Lower lobe of right lung (tissue), 2 donors: ENCODE data around the gene LY6G6D. TPM values are rescaled to one million over a fixed set of nuclear protein-coding genes. Genes with fewer than 3 reads are reported as not detected.

Source experiments
- ATAC-seq, 2 donors: fragments of 200-7000 bp; cut with Tn5 transposase; one replicate each; pipeline ENCODE4 v1.9.1; 2020 to 2022; ENCODE audit warnings: mild to moderate bottlenecking in 2 of 2, moderate library complexity in 2 of 2
- DNase-seq: peaks from one replicate; pipeline ENCODE4 v3.0.0-alpha.2; 2020
- H3K27ac ChIP-seq: fragments of 200-600 bp; one replicate; pipeline ENCODE4 v1.8.0; 2022
- H3K27me3 ChIP-seq: fragments of 200-600 bp; one replicate; pipeline ENCODE4 v1.8.0; 2022; ENCODE audit warnings: low read depth
- H3K36me3 ChIP-seq: fragments of 200-600 bp; one replicate; pipeline ENCODE4 v1.8.0; 2022; ENCODE audit warnings: mild to moderate bottlenecking
- H3K4me1 ChIP-seq: fragments of 200-600 bp; one replicate; pipeline ENCODE4 v1.8.0; 2022
- H3K4me3 ChIP-seq: fragments of 200-600 bp; one replicate; pipeline ENCODE4 v1.8.0; 2022; ENCODE audit warnings: mild to moderate bottlenecking
- H3K9me3 ChIP-seq: fragments of 200-600 bp; one replicate; pipeline ENCODE4 v1.8.0; 2022
- intact Hi-C: fragments of 100-400 bp; cut with DNase I; formaldehyde crosslinking; loops from one replicate; pipeline ENCODE4 v1.11.0; 2022
- total RNA-seq: library from RNA; stranded (reverse); fragmentation: NEBNext Ultra II Directional; extraction: Animal tissue kit (Norgen Biotek cat#: 25700); gene quantifications from one replicate; pipeline ENCODE4 v1.2.1, GENCODE V29; 2021
- TF ChIP-seq, protein P1 (sequence below): fragments of 200-600 bp; IDR thresholded peaks from one replicate; pipeline ENCODE4 v1.8.0; 2022; ENCODE audit warnings: antibody characterized with exemption, mild to moderate bottlenecking
- donor health status: DM: no; HTN: yes; CAD: no; lungs with severe emphysema.

Gene LY6G6D
- total RNA-seq, 1 donor from 2014 or later = not detected

DNA sequence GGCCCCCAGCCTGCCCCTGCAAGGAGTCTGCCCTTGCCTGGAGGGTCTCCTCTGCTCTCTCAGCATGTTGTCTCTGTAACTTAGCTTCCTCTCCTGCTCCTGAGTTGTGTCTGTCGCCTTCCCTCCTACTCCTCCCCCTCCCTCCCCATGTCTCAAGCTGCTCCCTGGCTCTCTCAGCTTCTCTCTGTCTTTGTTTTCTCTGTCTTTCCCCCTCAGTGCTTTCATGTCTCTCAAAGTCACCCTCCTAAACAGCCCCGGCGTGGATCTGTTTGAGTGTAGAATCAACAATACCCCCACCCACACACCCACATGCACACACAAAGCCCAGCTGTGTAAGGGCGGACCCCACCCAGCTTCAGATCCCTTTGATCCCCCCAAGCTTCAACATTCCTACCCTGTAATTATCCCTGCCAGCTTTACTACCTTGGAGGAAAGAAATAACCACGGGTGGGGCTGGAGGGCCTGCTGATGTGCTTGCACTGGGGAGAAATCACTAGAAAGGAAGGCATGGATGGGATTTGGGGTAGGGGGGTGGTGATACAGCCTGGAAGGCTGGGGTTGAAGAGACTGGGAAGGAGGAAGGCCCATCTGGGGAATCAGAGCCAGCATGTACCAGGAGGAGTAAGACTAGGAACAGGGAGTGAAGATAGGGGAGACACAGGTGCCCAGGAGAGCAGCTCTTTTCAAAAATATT is 1.0 kb upstream of the LY6G6D start:
- intact Hi-C loops = no loop called here
- H3K9me3 ChIP-seq = no peaks in the 10 kb centered on the region
- DNase-seq (no peak), ATAC-seq (no peak)
- H3K4me3 ChIP-seq = no peak overlapping the region
- peaks cover 7% of the 10 kb centered on the region for H3K4me1 ChIP-seq
- no peak overlapping the region for H3K27ac ChIP-seq
- TF ChIP-seq, protein P1, sequence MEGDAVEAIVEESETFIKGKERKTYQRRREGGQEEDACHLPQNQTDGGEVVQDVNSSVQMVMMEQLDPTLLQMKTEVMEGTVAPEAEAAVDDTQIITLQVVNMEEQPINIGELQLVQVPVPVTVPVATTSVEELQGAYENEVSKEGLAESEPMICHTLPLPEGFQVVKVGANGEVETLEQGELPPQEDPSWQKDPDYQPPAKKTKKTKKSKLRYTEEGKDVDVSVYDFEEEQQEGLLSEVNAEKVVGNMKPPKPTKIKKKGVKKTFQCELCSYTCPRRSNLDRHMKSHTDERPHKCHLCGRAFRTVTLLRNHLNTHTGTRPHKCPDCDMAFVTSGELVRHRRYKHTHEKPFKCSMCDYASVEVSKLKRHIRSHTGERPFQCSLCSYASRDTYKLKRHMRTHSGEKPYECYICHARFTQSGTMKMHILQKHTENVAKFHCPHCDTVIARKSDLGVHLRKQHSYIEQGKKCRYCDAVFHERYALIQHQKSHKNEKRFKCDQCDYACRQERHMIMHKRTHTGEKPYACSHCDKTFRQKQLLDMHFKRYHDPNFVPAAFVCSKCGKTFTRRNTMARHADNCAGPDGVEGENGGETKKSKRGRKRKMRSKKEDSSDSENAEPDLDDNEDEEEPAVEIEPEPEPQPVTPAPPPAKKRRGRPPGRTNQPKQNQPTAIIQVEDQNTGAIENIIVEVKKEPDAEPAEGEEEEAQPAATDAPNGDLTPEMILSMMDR = no peak
- H3K27me3 ChIP-seq = no peaks in the 10 kb centered on the region
- H3K36me3 ChIP-seq = no peaks in the 10 kb centered on the region

DNA sequence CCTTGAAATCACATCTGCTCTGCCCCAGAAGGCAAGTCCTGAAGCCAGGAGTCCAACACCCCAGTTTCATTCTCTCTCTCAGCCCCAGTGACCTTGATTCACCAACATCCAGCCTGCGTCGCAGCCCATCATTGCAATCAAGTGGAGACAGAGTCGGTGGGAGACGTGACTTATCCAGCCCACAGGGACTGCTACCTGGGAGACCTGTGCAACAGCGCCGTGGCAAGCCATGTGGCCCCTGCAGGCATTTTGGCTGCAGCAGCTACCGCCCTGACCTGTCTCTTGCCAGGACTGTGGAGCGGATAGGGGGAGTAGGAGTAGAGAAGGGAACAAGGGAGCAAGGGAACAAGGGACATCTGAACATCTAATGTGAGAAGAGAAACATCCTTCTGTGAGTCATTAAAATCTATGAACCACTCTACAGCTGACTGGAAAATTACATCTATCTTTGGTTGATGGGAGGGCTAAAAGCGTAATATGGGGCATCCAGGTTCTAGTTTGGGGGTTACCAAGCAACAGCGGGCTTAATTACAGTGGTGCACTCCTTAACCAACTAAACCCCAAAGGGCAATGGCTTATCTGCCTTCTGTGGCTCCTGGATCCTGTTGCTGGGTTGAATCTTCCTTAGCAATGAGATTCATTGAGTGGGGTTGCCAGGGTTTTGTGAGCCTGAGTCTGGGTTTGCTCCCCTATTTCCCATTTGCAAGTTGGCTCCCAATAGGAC is 2.5 kb downstream of the LY6G6D start:
- TF ChIP-seq, protein P1 = no peak
- no peak for ATAC-seq
- Histone ChIP-seq H3K27me3 (no peaks in the 10 kb centered on the region), H3K36me3 (no peaks in the 10 kb centered on the region), H3K4me3 (no peak overlapping the region), H3K4me1 (no peaks in the 10 kb centered on the region), H3K27ac (no peak overlapping the region), H3K9me3 (no peaks in the 10 kb centered on the region)
- intact Hi-C loops = no loop called here
- no peak for DNase-seq

DNA sequence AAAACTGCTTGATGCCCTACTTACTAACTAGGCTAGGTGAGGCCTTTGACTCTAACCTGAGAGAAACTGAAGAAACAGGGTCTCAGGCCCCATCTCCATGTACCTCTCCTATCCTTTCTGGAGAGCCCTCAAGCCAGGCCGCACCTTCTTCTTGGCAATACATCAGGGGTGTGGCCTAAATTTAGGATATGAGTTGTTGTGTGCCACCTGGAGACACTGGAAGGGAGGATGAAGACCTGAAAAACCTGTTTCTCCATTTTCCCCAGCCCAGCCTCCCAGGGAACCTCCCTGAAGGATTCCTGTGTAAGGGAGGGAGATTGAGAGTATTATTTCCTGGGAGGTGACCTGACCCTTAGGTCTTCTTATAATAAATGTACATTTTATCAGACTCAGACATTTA is 3.1 kb downstream of the LY6G6D start:
- DNase-seq (peak; percentile 48), ATAC-seq (peak; percentile 76 to 84)
- Histone ChIP-seq H3K4me1 (no peaks in the 10 kb centered on the region), H3K27ac (peak overlapping the region; percentile 18), H3K36me3 (no peaks in the 10 kb centered on the region), H3K27me3 (no peaks in the 10 kb centered on the region), H3K9me3 (no peaks in the 10 kb centered on the region), H3K4me3 (no peak overlapping the region)
- intact Hi-C loops = no loop called here
- TF ChIP-seq, protein P1 = no peak

DNA sequence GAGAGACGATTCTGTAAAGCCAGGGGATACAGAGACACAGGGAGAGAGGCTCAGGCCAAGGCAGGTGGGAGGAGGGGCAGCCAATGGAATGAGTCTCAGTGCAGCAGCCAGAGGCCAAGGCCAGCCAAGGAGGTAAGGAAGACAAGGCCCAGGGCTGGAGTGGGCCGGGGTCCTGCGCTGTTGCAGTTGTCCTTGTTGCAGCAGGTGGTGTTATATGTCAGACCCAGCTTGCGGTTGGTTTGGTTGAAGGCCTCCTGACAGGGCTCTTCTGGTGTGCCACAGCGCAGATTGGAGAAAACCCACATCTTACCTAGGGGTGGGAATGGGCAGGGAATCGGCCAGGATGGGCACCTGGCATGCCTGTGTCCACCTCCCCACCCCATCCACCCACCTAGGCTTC is 3.9 kb downstream of the LY6G6D start:
- no peak for ATAC-seq
- no peaks in the 10 kb centered on the region for H3K27me3 ChIP-seq
- peak overlapping the region; percentile 18 for H3K27ac ChIP-seq
- DNase-seq = no peak
- no peak overlapping the region for H3K4me3 ChIP-seq
- H3K36me3 ChIP-seq = no peaks in the 10 kb centered on the region
- intact Hi-C loops = no loop called here
- TF ChIP-seq, protein P1 = no peak
- H3K9me3 ChIP-seq = no peaks in the 10 kb centered on the region
- no peaks in the 10 kb centered on the region for H3K4me1 ChIP-seq

DNA sequence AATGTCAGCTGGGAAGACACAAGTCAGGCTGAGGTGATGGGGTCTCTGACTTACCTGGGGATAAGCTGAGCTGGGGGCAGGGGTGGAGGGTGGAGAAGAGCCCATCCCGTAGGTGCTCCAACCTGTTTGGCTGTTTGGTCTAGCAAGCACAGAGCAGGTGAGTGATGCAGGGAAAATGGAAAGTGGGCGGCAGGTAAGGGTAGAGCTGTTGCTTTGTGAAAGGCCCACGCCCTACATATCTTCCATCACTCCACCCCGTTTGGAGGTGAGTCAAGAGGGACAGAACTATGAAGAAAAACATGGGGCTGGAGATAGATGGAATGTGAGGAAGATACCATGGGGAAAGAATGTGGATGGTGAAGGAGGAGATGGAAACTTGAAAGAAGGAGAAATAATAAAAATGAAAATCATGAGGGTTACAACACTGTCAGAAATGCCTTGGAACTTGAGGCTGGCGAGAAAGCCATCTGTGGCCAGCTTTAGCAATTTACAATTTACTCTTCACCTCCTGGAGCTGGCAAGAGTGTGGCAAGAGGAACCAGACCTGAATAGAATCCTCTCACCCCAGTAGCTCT is 5.1 kb downstream of the LY6G6D start:
- Histone ChIP-seq H3K4me1 (no peaks in the 10 kb centered on the region), H3K9me3 (no peaks in the 10 kb centered on the region), H3K27me3 (no peaks in the 10 kb centered on the region), H3K36me3 (no peaks in the 10 kb centered on the region), H3K27ac (no peak overlapping the region), H3K4me3 (no peak overlapping the region)
- ATAC-seq (no peak), DNase-seq (peak; percentile 2)
- TF ChIP-seq, protein P1 = no peak
- intact Hi-C loops = no loop called here
